Naive thymus-derived CD4-positive, alpha-beta T cell (primary cell): ENCODE data around the gene NYAP2. TPM values are rescaled to one million over a fixed set of nuclear protein-coding genes. Genes with fewer than 3 reads are reported as not detected.

Experiments
- ATAC-seq: fragments of 150-1000 bp; cut with Tn5 transposase; 2 replicates; pipeline ENCODE4 v1.10.0; 2021; ENCODE audit warnings: mild to moderate bottlenecking, moderate library complexity
- CTCF ChIA-PET: fragments of 350-600 bp; sonication (Branson Sonifier 250); formaldehyde crosslinking; loops from one replicate; lab custom pipeline; 2021; ENCODE audit warnings: antibody characterized with exemption; lab: Charles Lee
- POLR2A ChIA-PET: fragments of 350-600 bp; sonication (Branson Sonifier 250); formaldehyde crosslinking; loops from one replicate; lab custom pipeline; 2021; ENCODE audit warnings: antibody characterized with exemption, inconsistent platforms; lab: Charles Lee
- DNase-seq, 9 donors: peaks; one replicate each; pipeline versions ENCODE4 v3.0.0 to v3.0.0-alpha.2; 2020 to 2022; ENCODE audit warnings: mixed read lengths in 1 of 9
- H3K27ac ChIP-seq: one replicate; pipeline ENCODE4 v1.7.0; 2013; ENCODE audit warnings: mild to moderate bottlenecking, low read depth, low read length, moderate library complexity
- H3K27me3 ChIP-seq, 2 donors: one replicate each; pipeline ENCODE4 v1.7.0; 2013; ENCODE audit warnings: low read length in 2 of 2, mild to moderate bottlenecking in 2 of 2, moderate library complexity in 2 of 2; ENCODE audit not compliant: control insufficient read depth in 2 of 2, insufficient read depth in 2 of 2
- H3K36me3 ChIP-seq, 3 experiments: 1 replicate in 2 of 3; 2 replicates in 1 of 3; pipeline ENCODE4 v1.7.0; 2013; ENCODE audit warnings: low read length in 3 of 3, mild to moderate bottlenecking in 3 of 3, moderate library complexity in 1 of 3; ENCODE audit not compliant: insufficient read depth in 3 of 3, control insufficient read depth in 2 of 3
- H3K4me1 ChIP-seq, 2 donors: one replicate each; pipeline ENCODE4 v1.7.0; 2013; ENCODE audit warnings: low read length in 2 of 2, mild to moderate bottlenecking in 2 of 2, moderate library complexity in 1 of 2; ENCODE audit not compliant: control insufficient read depth in 2 of 2, insufficient read depth in 2 of 2
- H3K4me3 ChIP-seq: 2 replicates; pipeline ENCODE4 v1.7.0; 2013; ENCODE audit warnings: mild to moderate bottlenecking, low read length
- H3K9me3 ChIP-seq, 3 experiments: 1 replicate in 2 of 3; 2 replicates in 1 of 3; pipeline ENCODE4 v1.7.0; 2013; ENCODE audit warnings: low read length in 3 of 3; ENCODE audit not compliant: control insufficient read depth in 2 of 3
- H3K27ac Mint-ChIP-seq, 9 donors: one replicate each; pipeline ENCODE4 v1.8.0; 2020 to 2022; ENCODE audit warnings: mixed read lengths in 9 of 9, mild to moderate bottlenecking in 8 of 9, moderate library complexity in 5 of 9, inconsistent platforms in 2 of 9
- H3K27me3 Mint-ChIP-seq, 5 donors: one replicate each; pipeline ENCODE4 v1.8.0; 2021 to 2022; ENCODE audit warnings: mixed read lengths in 5 of 5, mild to moderate bottlenecking in 1 of 5
- H3K36me3 Mint-ChIP-seq, 5 donors: one replicate each; pipeline ENCODE4 v1.8.0; 2020 to 2022; ENCODE audit warnings: mixed read lengths in 5 of 5, mild to moderate bottlenecking in 3 of 5, inconsistent platforms in 1 of 5
- H3K4me1 Mint-ChIP-seq, 7 donors: one replicate each; pipeline ENCODE4 v1.8.0; 2020 to 2022; ENCODE audit warnings: mixed read lengths in 7 of 7, mild to moderate bottlenecking in 3 of 7, inconsistent platforms in 1 of 7
- H3K4me3 Mint-ChIP-seq, 10 donors: one replicate each; pipeline ENCODE4 v1.8.0; 2020 to 2022; ENCODE audit warnings: mild to moderate bottlenecking in 10 of 10, mixed read lengths in 10 of 10, moderate library complexity in 6 of 10, inconsistent platforms in 2 of 10
- H3K9me3 Mint-ChIP-seq, 11 donors: one replicate each; pipeline ENCODE4 v1.8.0; 2020 to 2022; ENCODE audit warnings: mixed read lengths in 11 of 11, mild to moderate bottlenecking in 4 of 11, inconsistent platforms in 1 of 11, moderate library complexity in 1 of 11
- intact Hi-C, 2 donors: fragments of 100-400 bp; cut with micrococcal nuclease; formaldehyde crosslinking; loops; one replicate each; pipeline ENCODE4 v1.15.1; 2023
- polyA plus RNA-seq, 2 donors: library from polyadenylated mRNA; unstranded; fragments of 300-500 nt; fragmentation: Illumina TruSeq; gene quantifications; one replicate each; pipeline ENCODE4 v1.2.3, GENCODE V29; 2021
- total RNA-seq, 6 experiments: library from RNA in 5 of 6; stranded (reverse) in 5 of 6; gene quantifications; 1 replicate in 5 of 6; 2 replicates in 1 of 6; pipeline ENCODE4 v1.2.3 and lab custom pipeline; 2021 to 2026

Gene NYAP2
- total and polyA plus RNA-seq, 7 experiments from 2014 or later: 0.17 TPM; not detected in 6

DNA sequence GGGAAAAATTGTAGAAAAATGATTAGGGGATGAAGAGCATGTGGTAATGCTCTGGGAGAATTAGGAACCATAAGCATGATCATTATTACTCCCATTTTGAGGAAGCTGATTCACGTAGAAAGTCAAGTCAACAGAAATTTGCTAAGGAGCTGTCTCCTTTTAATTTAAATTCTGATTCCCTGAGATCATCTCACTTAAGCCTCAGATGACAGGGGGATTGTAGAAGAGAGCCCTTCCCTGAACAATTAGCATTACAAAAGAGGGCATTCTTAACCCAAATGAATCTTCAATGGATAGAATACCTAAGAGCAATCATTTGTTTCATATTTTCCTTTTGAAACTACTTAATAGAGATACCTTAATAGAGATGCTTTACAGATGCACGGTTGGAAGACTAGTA is 267.9 kb downstream of the NYAP2 start:
- DNase-seq (no peak), ATAC-seq (no peak)
- H3K4me1 Mint-ChIP-seq: no peaks in the 10 kb centered on the region
- H3K36me3 Mint-ChIP-seq: no peaks in the 10 kb centered on the region
- no peaks in the 10 kb centered on the region for H3K36me3 ChIP-seq
- no peaks in the 10 kb centered on the region for H3K9me3 ChIP-seq
- H3K27ac Mint-ChIP-seq: no peak overlapping the region
- H3K4me3 Mint-ChIP-seq: no peak overlapping the region
- H3K27me3 Mint-ChIP-seq: peaks cover 4 to 19% (median 16%) of the 10 kb centered on the region in 5 donors
- CTCF ChIA-PET: interaction anchor here (2.5 kb wide), 1 partner anchor 1135 kb away, joined by 10 read pairs; no protein-coding TSS in a partner anchor
- no peak overlapping the region for H3K27ac ChIP-seq
- POLR2A ChIA-PET: no interaction called here
- peaks cover 0 to 2% (median 0%) of the 10 kb centered on the region in 11 donors for H3K9me3 Mint-ChIP-seq
- H3K4me3 ChIP-seq: no peak overlapping the region
- H3K27me3 ChIP-seq: no peaks in the 10 kb centered on the region
- no peaks in the 10 kb centered on the region for H3K4me1 ChIP-seq
- intact Hi-C loops: loop anchor here (5.0 to 10.0 kb wide), 6 partner anchors 547 to 1693 kb away; partner anchors contain the start of gene MFF (in 1 of the 2)

DNA sequence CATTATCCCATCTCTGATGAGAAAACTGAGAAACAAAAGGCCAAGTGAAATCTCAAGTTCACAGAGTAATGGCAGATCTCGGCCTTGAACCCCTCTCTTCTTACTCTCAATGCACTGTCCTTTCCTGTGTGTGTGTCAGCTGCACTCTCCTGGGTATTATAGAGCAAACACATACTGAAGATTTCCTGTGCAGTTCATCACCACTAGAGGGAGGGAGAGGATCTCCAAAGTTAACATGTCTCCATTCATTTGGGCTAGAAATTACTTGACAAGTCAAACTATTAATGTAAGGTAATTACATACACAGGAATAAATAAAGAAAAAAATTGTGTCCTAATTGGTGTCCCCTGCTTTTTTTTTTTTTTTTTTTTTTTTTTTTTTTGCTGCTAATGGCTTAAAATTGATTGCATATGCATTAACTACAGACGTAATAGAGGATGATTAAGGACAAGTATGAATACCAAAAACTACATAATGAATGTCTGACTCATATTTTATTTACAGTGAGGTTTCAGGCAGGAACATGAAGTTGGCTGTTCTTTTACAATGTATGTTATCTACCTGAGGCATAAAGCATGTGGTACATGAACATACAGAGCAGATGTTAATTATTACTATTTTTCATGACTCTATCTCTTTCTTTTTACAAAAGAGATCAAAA is 269.2 kb downstream of the NYAP2 start:
- H3K27ac Mint-ChIP-seq: no peak overlapping the region
- DNase-seq: peak in 7 of 9 donors; percentile 8 to 57 (median 50)
- CTCF ChIA-PET: interaction anchor here (0.7 kb wide), 1 partner anchor 134 kb away, joined by 3 read pairs; no protein-coding TSS in a partner anchor

DNA sequence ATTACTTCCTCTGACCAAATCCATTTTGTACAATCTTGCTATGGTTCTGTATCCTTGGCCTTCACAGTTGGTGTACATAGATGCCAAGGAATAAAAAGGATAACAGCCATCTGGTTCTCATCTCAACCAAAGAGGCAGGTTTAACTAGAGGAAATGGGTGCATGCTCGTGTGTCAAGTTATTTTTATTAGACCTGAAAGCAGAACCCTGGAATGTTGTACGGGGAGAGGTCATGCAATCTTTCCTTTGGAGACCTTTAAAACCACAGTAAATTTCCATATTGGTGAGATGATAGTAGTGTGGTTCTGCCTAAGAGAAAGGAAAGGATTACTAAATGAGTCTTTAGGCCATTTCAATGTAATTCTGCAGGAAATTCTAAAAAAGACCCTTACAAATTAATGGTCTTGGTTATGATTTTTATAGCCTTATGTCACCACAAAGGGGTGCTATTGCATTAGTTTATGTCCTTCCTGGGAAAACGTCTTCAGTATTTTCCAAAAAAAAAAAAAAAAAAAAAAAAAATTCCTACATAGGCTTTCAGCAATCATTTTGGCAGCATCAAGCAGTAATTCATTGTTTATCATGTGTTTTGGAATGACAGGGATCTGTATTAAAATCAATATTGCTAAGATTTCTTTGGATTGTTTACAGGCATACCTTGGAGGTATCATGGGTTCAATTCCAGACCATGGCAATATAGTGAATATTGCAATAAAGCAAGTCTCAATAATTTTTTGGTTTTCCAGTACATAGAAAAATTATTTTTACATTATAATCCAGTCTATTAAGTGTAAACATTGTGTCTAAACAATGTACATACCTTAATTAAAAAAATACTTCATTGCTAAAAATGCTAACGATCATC is 270.8 kb downstream of the NYAP2 start:
- H3K4me3 Mint-ChIP-seq: no peak overlapping the region
- H3K36me3 ChIP-seq: no peaks in the 10 kb centered on the region
- no peaks in the 10 kb centered on the region for H3K9me3 ChIP-seq
- ChIA-PET CTCF (interaction anchor here (0.6 to 1.8 kb wide), 4 partner anchors 9 to 1132 kb away, joined by 3 to 8 read pairs (median 4); no protein-coding TSS in a partner anchor), POLR2A (no interaction called here)
- no peak overlapping the region for H3K27ac ChIP-seq
- intact Hi-C loops: no loop called here
- H3K27me3 ChIP-seq: no peaks in the 10 kb centered on the region
- no peaks in the 10 kb centered on the region for H3K36me3 Mint-ChIP-seq
- no peaks in the 10 kb centered on the region for H3K9me3 Mint-ChIP-seq
- no peak overlapping the region for H3K27ac Mint-ChIP-seq
- peaks cover 0 to 6% (median 0%) of the 10 kb centered on the region in 5 donors for H3K27me3 Mint-ChIP-seq
- no peaks in the 10 kb centered on the region for H3K4me1 ChIP-seq
- DNase-seq (no peak), ATAC-seq (no peak)
- H3K4me3 ChIP-seq: no peak overlapping the region
- no peaks in the 10 kb centered on the region for H3K4me1 Mint-ChIP-seq

More for the DNA sequence above, 269.2 kb downstream of the NYAP2 start:
- H3K9me3 ChIP-seq: no peaks in the 10 kb centered on the region
- H3K4me1 Mint-ChIP-seq: no peaks in the 10 kb centered on the region
- no peaks in the 10 kb centered on the region for H3K36me3 Mint-ChIP-seq
- intact Hi-C loops: loop anchor here (1.0 to 10.0 kb wide), 10 partner anchors 546 to 1694 kb away; partner anchors contain the start of gene MFF (in 1 of the 2)
- no peak overlapping the region for H3K27ac ChIP-seq
- POLR2A ChIA-PET: interaction anchor here (0.8 kb wide), 1 partner anchor 1134 kb away, joined by 3 read pairs; no protein-coding TSS in a partner anchor
- no peak overlapping the region for H3K4me3 Mint-ChIP-seq
- no peaks in the 10 kb centered on the region for H3K4me1 ChIP-seq
- ATAC-seq: peak; percentile 81
- no peaks in the 10 kb centered on the region for H3K27me3 ChIP-seq
- no peaks in the 10 kb centered on the region for H3K9me3 Mint-ChIP-seq
- no peak overlapping the region for H3K4me3 ChIP-seq
- no peaks in the 10 kb centered on the region for H3K36me3 ChIP-seq
- peaks cover 4 to 8% (median 7%) of the 10 kb centered on the region in 5 donors for H3K27me3 Mint-ChIP-seq

DNA sequence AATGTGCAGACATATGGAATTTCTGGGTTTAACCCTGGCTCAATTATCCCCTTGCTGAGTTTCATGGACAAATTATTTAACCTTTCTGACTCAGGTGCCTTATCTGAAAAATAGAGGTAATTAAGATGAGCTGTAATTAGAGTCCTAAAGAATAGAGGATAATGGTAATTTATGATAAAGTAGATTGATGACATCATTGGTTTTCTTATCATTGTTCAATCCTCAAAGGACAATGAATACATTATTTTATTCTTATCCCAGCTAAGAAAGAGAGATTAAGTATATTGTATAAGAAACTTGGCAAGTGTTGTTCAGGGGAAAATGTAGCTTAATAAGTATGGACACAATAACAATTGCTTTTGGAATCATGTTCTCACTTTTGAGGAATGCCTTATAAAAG is 279.3 kb downstream of the NYAP2 start:
- Histone ChIP-seq H3K27me3 (no peaks in the 10 kb centered on the region), H3K36me3 (no peaks in the 10 kb centered on the region), H3K27ac (no peak overlapping the region), H3K4me1 (no peaks in the 10 kb centered on the region), H3K4me3 (no peak overlapping the region), H3K9me3 (no peaks in the 10 kb centered on the region)
- POLR2A ChIA-PET: no interaction called here
- CTCF ChIA-PET: interaction anchor here (0.7 to 0.8 kb wide), 2 partner anchors 17 to 673 kb away, joined by 3 read pairs; no protein-coding TSS in a partner anchor
- no peak for DNase-seq
- Mint-ChIP-seq H3K4me3 (no peak overlapping the region), H3K36me3 (no peaks in the 10 kb centered on the region), H3K27me3 (peaks cover 5 to 16% (median 13%) of the 10 kb centered on the region in 5 donors), H3K9me3 (peaks cover 0 to 2% (median 0%) of the 10 kb centered on the region in 11 donors), H3K4me1 (no peaks in the 10 kb centered on the region), H3K27ac (no peak overlapping the region)
- no peak for ATAC-seq
- intact Hi-C loops: no loop called here

DNA sequence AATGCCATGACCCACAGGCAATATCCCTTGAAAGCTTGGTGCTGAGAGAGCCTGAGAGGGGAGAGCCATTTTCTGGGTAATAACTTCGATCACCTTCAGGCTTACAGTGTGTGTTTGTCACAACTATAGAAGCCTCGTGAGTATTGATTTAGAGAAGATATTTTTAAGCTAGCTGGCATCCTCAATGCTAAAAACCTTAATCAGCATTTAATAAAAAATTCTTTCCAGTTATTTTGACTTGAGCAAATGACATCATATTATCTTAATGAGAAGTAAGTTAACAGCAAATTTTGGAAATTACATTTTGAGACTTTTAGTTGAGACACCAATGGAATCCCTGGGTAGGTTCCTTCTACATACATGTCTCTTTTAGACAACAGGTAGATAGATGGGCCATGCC is 283.7 kb downstream of the NYAP2 start:
- Mint-ChIP-seq H3K27me3 (peaks cover 0 to 29% (median 13%) of the 10 kb centered on the region in 5 donors), H3K9me3 (peaks cover 0 to 2% (median 0%) of the 10 kb centered on the region in 11 donors), H3K27ac (no peak overlapping the region), H3K4me1 (no peaks in the 10 kb centered on the region), H3K4me3 (no peak overlapping the region), H3K36me3 (no peaks in the 10 kb centered on the region)
- intact Hi-C loops: no loop called here
- Histone ChIP-seq H3K27ac (no peak overlapping the region), H3K9me3 (no peaks in the 10 kb centered on the region), H3K4me3 (no peak overlapping the region), H3K4me1 (no peaks in the 10 kb centered on the region), H3K36me3 (no peaks in the 10 kb centered on the region), H3K27me3 (no peaks in the 10 kb centered on the region)
- POLR2A ChIA-PET: no interaction called here
- CTCF ChIA-PET: no interaction called here
- ATAC-seq (no peak), DNase-seq (no peak)

DNA sequence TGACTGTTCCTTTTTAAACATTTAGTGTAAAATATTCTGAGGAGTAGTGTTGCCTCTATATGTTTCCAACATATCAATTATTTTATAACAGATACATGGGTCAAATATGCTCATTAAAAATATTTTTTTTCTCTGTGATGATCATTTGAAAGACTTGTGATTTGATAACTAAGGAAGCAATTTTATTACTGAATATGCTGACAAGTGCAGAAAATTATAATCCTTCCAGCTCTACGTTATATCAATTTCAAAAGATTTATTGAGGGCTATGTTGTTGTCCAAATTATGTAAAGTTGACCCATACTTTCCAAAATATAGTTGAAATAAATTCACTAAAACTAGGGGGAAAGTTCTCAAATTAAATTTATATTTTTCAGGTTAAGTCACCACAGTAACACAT is 290.6 kb downstream of the NYAP2 start:
- Mint-ChIP-seq H3K9me3 (no peaks in the 10 kb centered on the region), H3K27ac (no peak overlapping the region), H3K27me3 (peaks cover 0 to 28% (median 8%) of the 10 kb centered on the region in 5 donors), H3K4me1 (no peaks in the 10 kb centered on the region), H3K36me3 (no peaks in the 10 kb centered on the region), H3K4me3 (no peak overlapping the region)
- no peaks in the 10 kb centered on the region for H3K36me3 ChIP-seq
- H3K9me3 ChIP-seq: no peaks in the 10 kb centered on the region
- ChIA-PET POLR2A (no interaction called here), CTCF (no interaction called here)
- no peaks in the 10 kb centered on the region for H3K4me1 ChIP-seq
- no peak for DNase-seq
- intact Hi-C loops: no loop called here
- no peaks in the 10 kb centered on the region for H3K27me3 ChIP-seq
- no peak overlapping the region for H3K27ac ChIP-seq
- ATAC-seq: no peak
- H3K4me3 ChIP-seq: no peak overlapping the region
